H1 (cell line): ENCODE results near the gene HEPACAM. TPM values are rescaled to one million over a fixed set of nuclear protein-coding genes. Genes with fewer than 3 reads are reported as not detected.

Source experiments
- ASH2L ChIP-seq: fragments of 200-600, 300-600 bp; sonication (generic); IDR thresholded peaks from one replicate; pipeline ENCODE4 v1.7.1; 2017; ENCODE audit warnings: low read length
- BACH1 ChIP-seq: IDR thresholded peaks from 2 replicates; pipeline ENCODE4 v1.6.1; 2012; ENCODE audit warnings: low read length, improper control_type of control experiment
- BCL11A ChIP-seq, 2 experiments: IDR thresholded peaks; one replicate each; pipeline ENCODE4 v1.6.1; 2011; ENCODE audit warnings: low read depth in 2 of 2, low read length in 2 of 2, mild to moderate bottlenecking in 2 of 2
- CHD2 ChIP-seq: IDR thresholded peaks from 2 replicates; pipeline ENCODE4 v1.6.1; 2012; ENCODE audit warnings: low read length, improper control_type of control experiment
- SIN3A ChIP-seq, 2 experiments: IDR thresholded peaks in 1 of 2; conservative IDR thresholded peaks in 1 of 2; 2 replicates each; pipeline ENCODE4 v1.6.1; 2011 to 2012; ENCODE audit warnings: low read length in 2 of 2, improper control_type of control experiment in 1 of 2, low read depth in 1 of 2, mild to moderate bottlenecking in 1 of 2
- polyA plus RNA-seq, 7 experiments: library from polyadenylated mRNA; depleted of rRNA in 3 of 7; stranded (reverse) in 5 of 7; unstranded in 2 of 7; fragments of >200 nt in 5 of 7; fragments of 200-250 nt in 2 of 7; gene quantifications; 1 replicate in 5 of 7; 2 replicates in 1 of 7; 4 replicates in 1 of 7; pipeline versions ENCODE4 v1.2.1 to v1.2.3, GENCODE V29; 2011 to 2013; ENCODE audit warnings: missing spikeins in 2 of 7, mixed read lengths in 2 of 7
- total RNA-seq: library from RNA; stranded (reverse); fragmentation: NEBNext Ultra II Directional; extraction: Animal tissue kit (Norgen Biotek cat#: 25700); gene quantifications from 2 replicates; pipeline ENCODE4 v1.2.1, GENCODE V29; 2021

Gene HEPACAM
- total and polyA plus RNA-seq, 2 of the 8 experiments (the other 6 are each of a cell fraction or from before 2014, with no cell fraction given) = not detected

- TF ChIP-seq SIN3A (conservative IDR thresholded peaks at IDR 0.05 in 1 of 2, IDR thresholded peaks at IDR 0.05 in 1 of 2; ENCODE audit: low read depth in 1 of 2, low read length in 2 of 2) (no peak), ASH2L (no peak), BCL11A (IDR thresholded peaks at IDR 0.05; ENCODE audit: low read depth in 2 of 2, low read length in 2 of 2) (no peak), CHD2 (no peak), BACH1 (no peak)
These were observed 7.4 kb upstream of the HEPACAM start (continued) for GRCh38 chr11:124943254-124943616.
